ENCODE data around the gene DDX28. TPM values are rescaled to one million over a fixed set of nuclear protein-coding genes. Genes with fewer than 3 reads are reported as not detected.
A peak's percentile ranks its signal among the peaks of the same experiment; 100 is the strongest.

The DDX28 gene
- polyA plus RNA-seq, 2 of the 4 experiments (the other 2 are of a cell fraction): 14.0 to 14.9 TPM

GRCh38 chr16:68046106-68046505 lies 23.1 kb upstream of the DDX28 start (continued):
- no peak for TF ChIP-seq CBX2 (IDR thresholded peaks at IDR 0.05; ENCODE audit: borderline replicate concordance, low read depth)
- TF ChIP-seq CHD2 (IDR thresholded peaks at IDR 0.05; ENCODE audit: low read length, partially characterized antibody): no peak
- no peak for TF ChIP-seq KDM1A (IDR thresholded peaks at IDR 0.05; ENCODE audit: low read depth)
- TF ChIP-seq PHF8 (IDR thresholded peaks at IDR 0.05; ENCODE audit: borderline replicate concordance, low read depth): no peak
- no peak for TF ChIP-seq JUNB (IDR thresholded peaks at IDR 0.05)
- no peak for TF ChIP-seq KDM5A (IDR thresholded peaks at IDR 0.05)
- TF ChIP-seq RARB (CRISPR knock-in tag; IDR thresholded peaks at IDR 0.05): no peak

- POLR2A ChIA-PET: no interaction called here
- Histone ChIP-seq H3K4me1 (no peaks in the 10 kb centered on the region), H3K4me2 (no peak overlapping the region), H3K27ac (no peak overlapping the region), H3K4me3 (no peak overlapping the region), H3K9me3 (no peaks in the 10 kb centered on the region)
- DNase-seq (ENCODE audit: low read depth in 1 of 2, low spot score in 1 of 2) (no peak), ATAC-seq (no peak), FAIRE-seq (no peak)
- no peak for TF ChIP-seq USF2 (IDR thresholded peaks at IDR 0.05)
- WGBS (ENCODE audit: missing lambda C conversion rate): 86% methylated on average over 2 of the region's 2 CpGs
- CTCF ChIA-PET: interaction anchor here (0.9 to 3.8 kb wide), 13 partner anchors 10 to 226 kb away, joined by 3 to 21 read pairs (median 9); partner anchors contain the start of genes DDX28 and DUS2
Measured at GRCh38 chr16:68041783-68042182, 18.8 kb upstream of the DDX28 start.

- ChIA-PET CTCF (interaction anchor here (0.5 to 3.8 kb wide), 37 partner anchors 9 to 555 kb away, joined by 3 to 21 read pairs (median 5); partner anchors contain the start of genes DDX28, DUS2 and NFATC3), POLR2A (interaction anchor here (0.6 kb wide), 5 partner anchors 12 to 929 kb away, joined by 3 to 8 read pairs (median 5); no protein-coding TSS in a partner anchor)
- Histone ChIP-seq H3K27ac (no peak overlapping the region), H3K4me3 (no peak overlapping the region), H3K4me1 (no peaks in the 10 kb centered on the region), H3K4me2 (no peak overlapping the region), H3K9me3 (no peaks in the 10 kb centered on the region)
- peak; percentile 76 to 80 for DNase-seq (ENCODE audit: low read depth in 1 of 2, low spot score in 1 of 2)
- TF ChIP-seq ESRRA (IDR thresholded peaks at IDR 0.05; ENCODE audit: borderline replicate concordance, low read length) (no peak), CTCF (IDR thresholded peaks at IDR 0.05) (peak; percentile 74), RAD21 (conservative IDR thresholded peaks at IDR 0.05 in 1 of 2, IDR thresholded peaks at IDR 0.05 in 1 of 2) (peak; percentile 77 to 88), EHF (CRISPR knock-in tag; IDR thresholded peaks at IDR 0.05) (no peak), SMC3 (IDR thresholded peaks at IDR 0.05) (peak; percentile 64)
- 91% methylated on average over 9 of the region's 14 CpGs for WGBS (ENCODE audit: missing lambda C conversion rate)
- peak; percentile 100 for ATAC-seq
- FAIRE-seq: no peak
Measured at GRCh38 chr16:68040506-68041288, 17.7 kb upstream of the DDX28 start.

- no peak for TF ChIP-seq ZNF302 (CRISPR knock-in tag; IDR thresholded peaks at IDR 0.05)
- POLR2A ChIA-PET: no interaction called here
- WGBS (ENCODE audit: missing lambda C conversion rate): 94% methylated on average over 9 of the region's 9 CpGs
Measured at GRCh38 chr16:68037841-68038597, 15.0 kb upstream of the DDX28 start.

More at GRCh38 chr16:68037841-68038597, 15.0 kb upstream of the DDX28 start:
- CTCF ChIA-PET: interaction anchor here (0.7 to 1.6 kb wide), 5 partner anchors 9 to 54 kb away, joined by 3 to 5 read pairs (median 3); no protein-coding TSS in a partner anchor
- Histone ChIP-seq H3K4me1 (no peaks in the 10 kb centered on the region), H3K4me3 (no peak overlapping the region), H3K4me2 (no peak overlapping the region), H3K27ac (no peak overlapping the region), H3K9me3 (no peaks in the 10 kb centered on the region)
- no peak for DNase-seq (ENCODE audit: low read depth in 1 of 2, low spot score in 1 of 2)
- no peak for FAIRE-seq
- no peak for ATAC-seq
